Measurements from ENCODE around the gene NEK4. TPM values are rescaled to one million over a fixed set of nuclear protein-coding genes. Genes with fewer than 3 reads are reported as not detected.

The NEK4 gene
- total and polyA plus RNA-seq, 2 of the 13 experiments (the other 11 are each of a cell fraction or from before 2014, with no cell fraction given): 16.5 to 38.0 TPM

DNA sequence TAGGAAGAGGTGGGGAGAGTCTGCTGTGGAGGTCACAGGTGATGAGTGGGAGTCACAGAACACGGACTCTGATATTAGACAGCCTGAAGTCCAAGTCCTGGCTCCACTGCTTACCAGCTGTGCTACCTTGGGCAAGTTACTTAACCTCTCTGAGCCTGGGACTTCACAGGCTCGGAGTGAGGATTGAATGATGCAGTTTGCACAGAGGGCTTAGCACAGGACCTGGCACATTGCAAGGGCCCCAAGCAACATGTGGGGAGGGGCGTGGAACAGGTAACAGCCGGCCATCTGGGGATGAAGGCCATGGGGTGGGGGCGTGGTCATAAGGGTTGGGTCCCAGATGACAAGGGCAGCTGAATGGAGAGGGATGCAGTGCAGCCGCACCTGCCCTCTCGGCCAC, 19.6 kb upstream of the NEK4 start:
- H3K27ac ChIP-seq (ENCODE audit: extremely low read length, insufficient read depth, low read length): no peak overlapping the region
- TF ChIP-seq, protein P1, sequence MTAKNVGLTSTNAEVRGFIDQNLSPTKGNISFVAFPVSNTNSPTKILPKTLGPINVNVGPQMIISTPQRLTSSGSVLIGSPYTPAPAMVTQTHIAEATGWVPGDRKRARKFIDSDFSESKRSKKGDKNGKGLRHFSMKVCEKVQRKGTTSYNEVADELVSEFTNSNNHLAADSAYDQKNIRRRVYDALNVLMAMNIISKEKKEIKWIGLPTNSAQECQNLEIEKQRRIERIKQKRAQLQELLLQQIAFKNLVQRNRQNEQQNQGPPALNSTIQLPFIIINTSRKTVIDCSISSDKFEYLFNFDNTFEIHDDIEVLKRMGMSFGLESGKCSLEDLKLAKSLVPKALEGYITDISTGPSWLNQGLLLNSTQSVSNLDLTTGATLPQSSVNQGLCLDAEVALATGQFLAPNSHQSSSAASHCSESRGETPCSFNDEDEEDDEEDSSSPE (CRISPR knock-in tag; IDR thresholded peaks at IDR 0.05): no peak
- no peak for TF ChIP-seq SNAPC2 (CRISPR knock-in tag; IDR thresholded peaks at IDR 0.05)
- TF ChIP-seq ZMYM3 (CRISPR knock-in tag; IDR thresholded peaks at IDR 0.05): peak; percentile 83
- peak; percentile 97 for TF ChIP-seq ZNF768 (CRISPR knock-in tag; IDR thresholded peaks at IDR 0.05)
- TF ChIP-seq, protein P2, sequence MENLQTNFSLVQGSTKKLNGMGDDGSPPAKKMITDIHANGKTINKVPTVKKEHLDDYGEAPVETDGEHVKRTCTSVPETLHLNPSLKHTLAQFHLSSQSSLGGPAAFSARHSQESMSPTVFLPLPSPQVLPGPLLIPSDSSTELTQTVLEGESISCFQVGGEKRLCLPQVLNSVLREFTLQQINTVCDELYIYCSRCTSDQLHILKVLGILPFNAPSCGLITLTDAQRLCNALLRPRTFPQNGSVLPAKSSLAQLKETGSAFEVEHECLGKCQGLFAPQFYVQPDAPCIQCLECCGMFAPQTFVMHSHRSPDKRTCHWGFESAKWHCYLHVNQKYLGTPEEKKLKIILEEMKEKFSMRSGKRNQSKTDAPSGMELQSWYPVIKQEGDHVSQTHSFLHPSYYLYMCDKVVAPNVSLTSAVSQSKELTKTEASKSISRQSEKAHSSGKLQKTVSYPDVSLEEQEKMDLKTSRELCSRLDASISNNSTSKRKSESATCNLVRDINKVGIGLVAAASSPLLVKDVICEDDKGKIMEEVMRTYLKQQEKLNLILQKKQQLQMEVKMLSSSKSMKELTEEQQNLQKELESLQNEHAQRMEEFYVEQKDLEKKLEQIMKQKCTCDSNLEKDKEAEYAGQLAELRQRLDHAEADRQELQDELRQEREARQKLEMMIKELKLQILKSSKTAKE (CRISPR knock-in tag; IDR thresholded peaks at IDR 0.05; ENCODE audit: borderline replicate concordance): 0 out of 2 replicates have a peak, but pooled peaks have one; percentile 24
- no peaks in the 10 kb centered on the region for H3K27me3 ChIP-seq (ENCODE audit: control insufficient read depth in 1 of 2, insufficient read depth in 2 of 2, low read length in 2 of 2)
- peaks cover 100% of the 10 kb centered on the region for H3K4me1 ChIP-seq (ENCODE audit: insufficient read depth, low read length)
- H3K36me3 ChIP-seq (replicated peaks in 1 of 2; ENCODE audit: control insufficient read depth in 1 of 2, insufficient read depth in 2 of 2, low read length in 2 of 2): no peaks in the 10 kb centered on the region
- H3K9ac ChIP-seq (ENCODE audit: insufficient read depth, low read depth, low read length): no peak overlapping the region
- no peak for DNase-seq (ENCODE audit: low spot score)
- no peaks in the 10 kb centered on the region for H3K9me3 ChIP-seq (ENCODE audit: low read length)
- 92% methylated on average over 7 of the region's 7 CpGs for WGBS (ENCODE audit: low lambda C conversion rate)
- ChIA-PET CTCF (ENCODE audit: low intra/inter-chr PET ratio, low total read pairs) (no interaction called here), POLR2A (interaction anchor here (0.7 to 4.4 kb wide), 2 partner anchors 9 to 20 kb away, joined by 3 to 21 read pairs; partner anchors contain the start of gene NEK4)
- BruUV-seq (replicated peaks): no TSS peak
- in situ Hi-C loops (cut with HindIII; ENCODE audit: extremely low pct_ligation_motif_present, low pct_unique_long_range_greater_than_20kb): no loop called here
- ATAC-seq: no peak
- H3K4me3 ChIP-seq (replicated peaks in 1 of 3; ENCODE audit: insufficient read depth in 1 of 3, low read depth in 2 of 3, low read length in 3 of 3): no peak overlapping the region
- H3K4me2 ChIP-seq (ENCODE audit: low read depth, low read length): no peak overlapping the region
- no peak for FAIRE-seq
- no peaks in the 10 kb centered on the region for H3K79me2 ChIP-seq (ENCODE audit: insufficient read depth, low read length)
- H4K20me1 ChIP-seq (ENCODE audit: insufficient read depth, low read length): no peaks in the 10 kb centered on the region
- intact Hi-C loops (cut with micrococcal nuclease; ENCODE audit: unreplicated experiment): no loop called here
- H2AFZ ChIP-seq (ENCODE audit: low read length): no peak overlapping the region

DNA sequence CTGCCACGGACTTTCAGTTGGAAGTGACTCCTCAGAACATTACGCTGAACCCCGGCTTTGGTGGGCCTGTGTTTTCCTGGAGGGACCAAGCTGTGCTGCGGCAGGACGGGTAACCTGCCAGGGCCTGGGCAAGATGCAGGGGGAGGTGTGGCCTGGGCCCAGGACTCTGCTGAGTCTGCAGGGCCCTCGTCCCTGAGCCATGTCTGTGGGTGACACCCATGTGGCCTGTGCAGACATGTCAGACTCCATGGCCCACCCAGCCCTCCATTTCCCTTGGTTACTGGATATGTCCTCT, 19.0 kb upstream of the NEK4 start:
- FAIRE-seq (no peak), DNase-seq (ENCODE audit: low spot score) (no peak), ATAC-seq (no peak)
- Histone ChIP-seq H2AFZ (ENCODE audit: low read length) (no peak overlapping the region), H3K9ac (ENCODE audit: insufficient read depth, low read depth, low read length) (no peak overlapping the region), H3K4me3 (replicated peaks in 1 of 3; ENCODE audit: insufficient read depth in 1 of 3, low read depth in 2 of 3, low read length in 3 of 3) (no peak overlapping the region), H3K27me3 (ENCODE audit: control insufficient read depth in 1 of 2, insufficient read depth in 2 of 2, low read length in 2 of 2) (no peaks in the 10 kb centered on the region), H3K27ac (ENCODE audit: extremely low read length, insufficient read depth, low read length) (no peak overlapping the region), H3K4me2 (ENCODE audit: low read depth, low read length) (0 out of 2 replicates have a peak overlapping the region, but pooled peaks have one; percentile 30), H3K36me3 (replicated peaks in 1 of 2; ENCODE audit: control insufficient read depth in 1 of 2, insufficient read depth in 2 of 2, low read length in 2 of 2) (no peaks in the 10 kb centered on the region), H3K9me3 (ENCODE audit: low read length) (no peaks in the 10 kb centered on the region), H4K20me1 (ENCODE audit: insufficient read depth, low read length) (no peaks in the 10 kb centered on the region), H3K79me2 (ENCODE audit: insufficient read depth, low read length) (no peaks in the 10 kb centered on the region), H3K4me1 (ENCODE audit: insufficient read depth, low read length) (peaks cover 100% of the 10 kb centered on the region)
- TF ChIP-seq KAT2B (IDR thresholded peaks at IDR 0.05; ENCODE audit: borderline replicate concordance, low read depth, low read length): no peak
- peak; percentile 65; the same call in 1 of the 2 replicates for TF ChIP-seq HNRNPL (IDR thresholded peaks at IDR 0.05; ENCODE audit: low read depth, low read length)
- no peak for TF ChIP-seq NCOR1 (IDR thresholded peaks at IDR 0.05; ENCODE audit: borderline replicate concordance, low read length)
- no peak for TF ChIP-seq ZNF367 (CRISPR knock-in tag; IDR thresholded peaks at IDR 0.05; ENCODE audit: borderline replicate concordance)
- 100% methylated on average over 2 of the region's 6 CpGs for WGBS (ENCODE audit: low lambda C conversion rate)
- no TSS peak for BruUV-seq (replicated peaks)
- CTCF ChIA-PET (ENCODE audit: low intra/inter-chr PET ratio, low total read pairs): no interaction called here
- in situ Hi-C loops (cut with HindIII; ENCODE audit: extremely low pct_ligation_motif_present, low pct_unique_long_range_greater_than_20kb): no loop called here
- POLR2A ChIA-PET: interaction anchor here (0.7 to 4.4 kb wide), 2 partner anchors 9 to 19 kb away, joined by 3 to 21 read pairs; partner anchors contain the start of gene NEK4
- intact Hi-C loops (cut with micrococcal nuclease; ENCODE audit: unreplicated experiment): no loop called here

All from HepG2 (cell line).